ENCODE measurements around the gene TRMT1.

The TRMT1 gene

GRCh38 chr19:13076320-13076719 is 40.2 kb downstream of the TRMT1 start:
- DNase-seq (ENCODE audit: extremely low read depth, low read depth): no peak
- TF ChIP-seq CTCF (IDR thresholded peaks at IDR 0.05; ENCODE audit: low read depth, low read length): no peak

DNA sequence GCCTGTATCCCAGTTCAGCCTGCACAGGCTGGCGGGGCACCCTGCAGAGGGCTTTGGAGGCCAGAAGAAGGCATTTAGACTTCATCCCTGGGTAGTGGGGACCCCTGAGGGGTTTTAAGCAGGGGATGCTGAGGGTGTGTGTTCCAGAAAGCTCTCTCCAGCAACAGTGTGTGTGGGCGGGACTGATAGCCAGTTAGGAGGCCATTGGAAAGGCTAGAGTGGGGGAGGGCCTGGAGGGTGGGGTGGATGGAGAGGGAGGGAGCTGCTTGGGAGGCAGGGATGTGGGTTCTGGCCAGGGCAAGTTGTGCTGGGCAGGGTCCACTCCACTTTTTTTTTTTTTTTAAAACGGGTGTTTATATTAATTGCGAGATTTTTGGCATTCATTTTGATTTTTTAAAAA is 42.2 kb downstream of the TRMT1 start:
- no peak for DNase-seq (ENCODE audit: extremely low read depth, low read depth)
- no peak for TF ChIP-seq CTCF (IDR thresholded peaks at IDR 0.05; ENCODE audit: low read depth, low read length)

GRCh38 chr19:13073263-13073662 is 43.3 kb downstream of the TRMT1 start:
- no peak for DNase-seq (ENCODE audit: extremely low read depth, low read depth)
- TF ChIP-seq CTCF (IDR thresholded peaks at IDR 0.05; ENCODE audit: low read depth, low read length): no peak

GRCh38 chr19:13072188-13072908 is 44.2 kb downstream of the TRMT1 start:
- no peak for DNase-seq (ENCODE audit: extremely low read depth, low read depth)
- no peak for TF ChIP-seq CTCF (IDR thresholded peaks at IDR 0.05; ENCODE audit: low read depth, low read length)

DNA sequence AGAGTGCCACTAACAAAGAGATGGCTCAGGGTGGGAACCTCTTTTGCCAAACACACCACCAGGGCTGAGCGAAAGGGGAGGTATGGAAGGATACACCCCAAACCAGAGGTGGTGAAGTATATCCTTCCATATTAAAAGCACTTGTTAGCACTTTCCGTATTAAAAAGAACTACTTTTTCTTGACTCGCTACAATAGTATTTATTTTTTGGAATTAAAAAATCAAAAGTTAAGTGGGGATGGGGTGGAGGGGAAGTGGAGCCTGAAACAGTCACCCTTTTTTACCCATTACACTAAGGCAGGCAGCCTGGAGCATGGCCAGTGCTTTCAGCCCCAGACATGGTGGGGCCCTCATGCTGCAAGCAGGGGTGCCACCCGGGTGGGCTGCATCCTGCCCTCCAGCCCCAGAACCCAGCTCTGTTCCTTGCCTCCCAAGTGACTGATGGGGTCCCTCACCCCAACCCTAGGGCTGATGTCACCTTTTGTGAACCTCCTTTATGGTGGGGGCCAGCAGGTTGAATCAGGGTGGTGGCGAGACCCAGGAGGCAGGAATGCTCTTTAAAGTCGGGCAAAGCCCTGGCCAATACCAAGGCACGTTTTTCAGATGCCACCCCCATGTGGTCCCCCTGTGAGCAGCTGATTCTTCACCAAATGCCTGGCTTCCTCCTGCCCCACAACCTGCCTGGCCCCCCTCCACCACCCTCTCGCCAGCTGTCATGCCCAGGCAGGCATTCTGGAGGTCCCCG is 44.9 kb downstream of the TRMT1 start:
- DNase-seq (ENCODE audit: extremely low read depth, low read depth): no peak
- TF ChIP-seq CTCF (IDR thresholded peaks at IDR 0.05; ENCODE audit: low read depth, low read length): no peak

GRCh38 chr19:13070425-13071140 is 46.0 kb downstream of the TRMT1 start:
- no peak for DNase-seq (ENCODE audit: extremely low read depth, low read depth)
- no peak for TF ChIP-seq CTCF (IDR thresholded peaks at IDR 0.05; ENCODE audit: low read depth, low read length)
